Stimulated activated CD8-positive, alpha-beta memory T cell treated with anti-CD3 and anti-CD28 coated beads, Interleukin-4, amount 100 ng/mL, for 48 hours (primary cell): ENCODE measurements around the gene DLX4.

ENCODE experiments used
- DNase-seq: peaks from one replicate; pipeline ENCODE4 v3.0.0-alpha.2; 2020

DLX4 gene

GRCh38 chr17:49949634-49950033 lies 19.4 kb upstream of the DLX4 start:
- no peak for DNase-seq

DNA sequence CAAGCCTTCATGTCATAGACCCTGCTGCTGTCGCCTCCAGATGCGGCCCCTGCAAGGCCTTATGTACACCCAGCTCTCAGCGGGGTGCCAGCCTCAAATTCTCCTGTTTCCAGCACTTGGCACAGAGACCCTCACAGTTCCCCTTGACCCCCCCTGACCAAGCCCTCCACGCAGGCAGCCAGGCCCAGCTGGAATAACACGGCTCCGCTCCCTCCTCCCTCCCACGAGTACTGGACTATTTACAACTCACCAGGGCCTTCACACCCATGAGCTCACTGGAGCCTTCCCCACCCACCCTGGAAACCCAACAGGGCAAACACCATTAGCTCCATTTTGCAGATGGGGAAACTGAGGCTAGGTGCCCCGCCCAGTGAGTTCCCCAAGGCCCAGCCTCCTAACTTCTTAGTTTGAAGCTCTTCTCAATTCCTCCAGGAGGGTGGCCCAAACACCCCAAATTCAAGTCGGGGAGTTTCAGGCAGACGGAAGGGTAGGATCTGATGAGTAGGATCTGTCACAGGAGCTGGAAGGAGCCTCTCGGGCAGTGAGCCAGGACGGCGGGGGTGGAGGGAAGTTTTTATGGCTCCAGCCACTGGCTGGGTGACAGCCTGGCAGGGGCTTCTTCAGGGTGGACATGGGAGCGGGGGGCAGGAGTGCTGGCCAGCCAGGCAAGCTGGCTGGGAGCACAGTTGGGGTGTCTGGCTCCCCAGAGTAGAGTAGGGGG lies 17.5 kb upstream of the DLX4 start:
- DNase-seq: no peak

GRCh38 chr17:49952209-49952911 lies 16.6 kb upstream of the DLX4 start:
- DNase-seq: peak; percentile 91

DNA sequence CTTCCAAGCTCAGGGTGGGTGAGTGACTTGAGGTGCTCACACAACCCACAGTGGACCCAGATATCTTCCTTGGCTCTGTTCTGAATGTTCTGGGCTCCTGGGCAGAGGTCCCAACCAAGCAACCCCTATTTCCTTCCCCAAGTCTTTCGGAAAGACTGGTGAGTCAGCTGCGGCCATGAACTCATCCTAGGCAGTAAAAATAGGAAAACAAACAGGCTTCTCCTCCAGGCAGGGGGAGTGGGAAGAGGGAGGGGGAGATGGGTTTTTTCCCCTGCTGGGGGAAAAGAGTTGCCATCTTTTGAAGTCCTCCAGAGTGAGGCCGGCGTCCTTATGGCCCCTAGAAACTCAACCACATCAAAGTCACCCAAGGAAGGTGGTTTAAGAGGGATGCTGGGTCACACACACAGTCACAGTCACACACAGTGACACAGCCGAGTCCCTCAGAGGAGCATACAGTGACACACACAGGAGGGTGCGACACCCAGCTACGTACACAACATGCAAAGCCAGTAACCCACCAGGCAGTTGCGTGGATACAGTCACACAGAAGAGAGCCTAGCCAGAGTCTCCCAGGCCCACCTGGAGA lies 16.0 kb upstream of the DLX4 start:
- DNase-seq: no peak

GRCh38 chr17:49955157-49955556 lies 13.8 kb upstream of the DLX4 start:
- DNase-seq: no peak

- no peak for DNase-seq
Observed at GRCh38 chr17:49956780-49957179, 12.2 kb upstream of the DLX4 start.

DNA sequence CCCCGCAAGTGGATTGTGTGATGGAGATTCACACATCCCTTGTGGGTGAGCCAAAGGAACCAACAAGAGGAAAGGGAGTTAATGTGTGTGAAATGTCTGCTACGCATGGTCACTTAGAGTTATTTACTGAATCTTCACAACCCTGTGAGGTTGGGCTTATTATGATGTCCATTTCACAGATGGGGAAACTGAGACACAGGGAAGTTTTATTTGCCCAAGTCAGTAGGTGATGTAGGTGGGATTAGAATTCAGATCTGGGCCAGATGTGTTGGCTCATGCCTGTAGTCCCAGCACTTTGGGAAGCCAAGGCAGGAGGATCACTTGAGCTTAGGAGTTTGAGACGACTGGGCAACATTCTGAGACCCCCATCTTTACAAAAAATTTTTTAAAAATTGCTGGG lies 11.6 kb upstream of the DLX4 start:
- no peak for DNase-seq

GRCh38 chr17:49958723-49959122 lies 10.3 kb upstream of the DLX4 start:
- DNase-seq: no peak

DNA sequence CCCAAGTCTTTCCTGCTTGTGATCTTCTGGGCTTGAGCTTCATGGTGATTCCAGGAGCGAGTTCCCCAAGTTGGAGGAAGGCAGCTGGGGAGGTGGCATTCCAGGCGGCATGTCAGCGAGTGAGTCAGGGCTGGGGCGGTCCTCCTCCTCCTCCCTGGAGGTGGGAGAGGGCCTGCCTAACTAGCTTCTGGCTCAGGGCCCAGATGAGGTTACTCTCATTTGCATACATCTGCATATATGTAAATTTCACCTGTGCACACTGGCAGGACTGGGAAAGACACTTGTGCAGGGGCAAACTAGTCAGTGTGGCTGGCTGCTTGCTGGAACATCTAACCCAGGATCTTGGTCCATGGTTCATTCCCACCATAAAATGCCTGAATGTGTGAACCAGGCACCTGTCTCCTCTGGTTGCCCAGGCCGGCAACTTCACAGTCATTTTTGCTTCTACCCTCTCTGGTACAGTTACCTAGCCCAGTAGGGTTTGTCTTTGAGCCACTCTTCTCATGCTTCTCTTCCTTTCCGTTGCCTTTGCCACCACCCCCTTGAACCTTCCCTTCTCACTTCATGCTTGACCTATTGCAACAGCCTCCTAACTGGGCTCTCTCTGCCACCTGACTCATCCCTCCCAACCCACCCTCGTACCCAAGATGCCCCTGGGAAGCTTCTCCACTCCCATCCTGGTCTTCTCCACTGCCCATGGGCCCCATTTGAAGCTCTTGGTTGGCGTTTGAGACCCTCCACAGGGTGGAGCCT lies 9.6 kb upstream of the DLX4 start:
- no peak for DNase-seq

GRCh38 chr17:49962599-49963308 lies 6.2 kb upstream of the DLX4 start:
- DNase-seq: no peak

GRCh38 chr17:49963309-49963625 lies 5.7 kb upstream of the DLX4 start:
- DNase-seq: no peak

GRCh38 chr17:49963626-49964302 lies 5.2 kb upstream of the DLX4 start:
- DNase-seq: no peak

GRCh38 chr17:49964303-49964768 lies 4.7 kb upstream of the DLX4 start:
- DNase-seq: no peak

DNA sequence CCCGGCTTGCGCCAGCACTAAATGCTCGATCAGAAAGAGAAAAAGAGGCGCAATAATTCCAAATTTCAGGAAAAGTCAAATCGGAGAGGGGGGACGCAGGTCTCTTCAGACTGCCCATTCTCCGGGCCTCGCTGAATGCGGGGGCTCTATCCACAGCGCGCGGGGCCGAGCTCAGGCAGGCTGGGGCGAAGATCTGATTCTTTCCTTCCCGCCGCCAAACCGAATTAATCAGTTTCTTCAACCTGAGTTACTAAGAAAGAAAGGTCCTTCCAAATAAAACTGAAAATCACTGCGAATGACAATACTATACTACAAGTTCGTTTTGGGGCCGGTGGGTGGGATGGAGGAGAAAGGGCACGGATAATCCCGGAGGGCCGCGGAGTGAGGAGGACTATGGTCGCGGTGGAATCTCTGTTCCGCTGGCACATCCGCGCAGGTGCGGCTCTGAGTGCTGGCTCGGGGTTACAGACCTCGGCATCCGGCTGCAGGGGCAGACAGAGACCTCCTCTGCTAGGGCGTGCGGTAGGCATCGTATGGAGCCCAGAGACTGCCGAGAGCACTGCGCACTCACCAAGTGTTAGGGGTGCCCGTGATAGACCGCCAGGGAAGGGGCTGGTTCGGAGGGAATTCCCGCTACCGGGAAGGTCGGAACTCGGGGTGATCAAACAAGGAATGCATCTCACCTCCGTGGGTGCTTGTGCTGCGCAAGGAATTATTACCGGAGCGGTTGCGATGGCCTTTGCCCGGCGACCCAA lies 4.0 kb upstream of the DLX4 start:
- peak; percentile 53 for DNase-seq

DNA sequence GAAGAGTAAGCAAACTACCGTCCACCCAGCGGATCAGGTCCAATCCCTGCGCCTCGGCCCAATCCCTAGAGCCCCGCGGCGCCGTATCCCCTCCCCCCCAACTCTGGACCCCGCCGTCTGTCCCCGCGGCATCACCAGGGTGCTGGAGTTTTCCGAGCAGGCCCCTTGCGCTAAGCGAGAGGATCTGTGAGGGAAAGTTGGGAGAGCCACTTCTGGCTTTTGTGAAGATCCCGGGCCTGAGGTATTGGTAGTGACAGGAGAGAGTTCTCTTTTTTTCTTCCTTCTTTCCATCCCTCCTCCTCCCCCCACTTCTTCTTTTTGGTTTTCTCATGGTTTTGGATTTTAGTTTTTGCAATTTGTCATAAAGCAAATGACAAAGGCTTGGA lies 3.5 kb upstream of the DLX4 start:
- no peak for DNase-seq

GRCh38 chr17:49966767-49967166 lies 2.2 kb upstream of the DLX4 start:
- no peak for DNase-seq

DNA sequence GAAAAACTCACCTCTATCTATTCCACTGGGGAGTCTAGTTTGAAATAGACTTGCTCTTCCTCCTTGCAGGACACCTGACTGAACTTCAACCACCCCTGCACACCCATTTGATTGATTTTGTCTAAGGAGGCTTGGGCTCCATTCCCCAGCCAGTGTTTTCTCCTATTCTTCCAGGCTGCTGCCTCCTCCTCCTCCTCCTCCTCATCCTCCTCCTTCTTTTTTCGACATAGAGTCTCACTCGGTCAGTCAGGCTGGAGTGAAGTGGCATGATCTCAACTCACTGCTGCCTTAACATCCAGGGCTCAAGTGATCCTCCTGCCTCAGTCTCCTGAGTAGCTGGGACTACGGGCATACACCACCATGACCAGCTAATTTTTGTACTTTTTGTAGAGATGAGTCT lies 1.8 kb upstream of the DLX4 start:
- DNase-seq: no peak

DNA sequence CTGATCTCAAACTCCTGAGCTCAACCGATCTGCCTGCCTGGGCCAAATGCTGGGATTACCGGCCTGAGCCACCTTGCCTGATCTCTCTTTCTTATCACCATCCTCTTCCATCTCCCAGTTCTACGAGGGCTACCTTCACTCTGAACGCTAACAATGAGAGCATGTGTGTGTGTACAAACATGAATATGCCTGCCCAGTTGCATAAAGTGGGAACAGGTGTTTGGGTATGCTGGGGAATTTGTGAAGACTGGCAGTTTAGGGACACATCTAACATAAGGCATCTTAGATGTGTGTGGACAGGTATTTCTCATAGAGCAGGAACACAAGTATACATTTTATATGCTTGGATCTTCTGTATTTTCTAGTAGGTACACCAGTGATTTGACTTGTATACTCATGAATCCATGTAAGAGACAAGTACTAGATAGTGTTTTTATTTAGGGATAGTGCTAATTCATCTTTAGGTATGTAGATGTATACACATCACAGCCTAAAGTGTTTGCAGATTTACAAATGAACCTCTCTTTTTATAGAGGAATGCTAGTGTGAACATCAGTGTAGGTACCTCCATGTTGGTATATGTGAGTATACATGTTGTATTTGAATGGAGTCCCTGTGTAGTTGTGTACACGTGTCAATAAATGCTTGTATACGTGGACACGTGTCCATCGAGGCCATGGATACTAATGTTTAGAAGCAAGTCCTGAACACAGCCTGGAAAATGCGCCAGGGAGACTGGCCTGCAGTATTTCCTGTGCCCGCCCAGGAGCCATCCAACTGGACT lies 1.2 kb upstream of the DLX4 start:
- DNase-seq: no peak

DNA sequence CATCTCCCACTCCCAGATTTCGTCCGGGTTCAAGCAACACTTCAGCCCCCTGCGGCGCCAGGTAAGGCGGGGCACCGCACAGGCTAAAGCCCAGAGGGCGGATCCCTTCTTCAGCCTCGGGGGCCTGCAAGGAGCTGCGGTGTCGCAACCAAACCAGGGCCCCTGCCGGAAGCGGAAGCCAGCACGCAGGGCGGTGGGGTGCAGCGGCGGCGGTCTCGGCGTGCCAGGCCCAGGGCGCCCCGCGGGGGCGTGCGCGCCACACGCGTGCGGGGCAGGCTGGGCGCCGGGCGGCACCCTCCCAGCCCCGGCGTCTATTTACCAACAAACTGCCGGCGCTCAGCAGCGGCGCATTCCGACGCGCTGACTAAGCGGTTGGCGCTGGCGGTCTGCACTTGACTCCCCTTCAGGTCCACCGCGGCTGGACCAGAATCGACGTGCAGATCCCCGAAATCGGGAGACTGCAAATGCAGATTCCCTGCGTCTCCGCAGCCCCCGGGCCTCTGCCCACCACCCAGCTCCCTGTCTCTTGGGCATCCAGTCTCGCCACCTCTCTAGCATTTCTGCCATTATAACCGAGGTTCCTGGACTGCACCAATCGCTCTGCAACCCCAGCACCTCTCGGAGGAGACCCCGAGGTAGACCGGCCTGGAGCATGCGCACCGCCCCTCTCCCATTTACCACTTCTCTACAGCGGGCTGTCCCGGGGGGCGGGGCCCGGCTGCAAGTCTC lies 421 bp upstream of the DLX4 start:
- DNase-seq: peak; percentile 83

DNA sequence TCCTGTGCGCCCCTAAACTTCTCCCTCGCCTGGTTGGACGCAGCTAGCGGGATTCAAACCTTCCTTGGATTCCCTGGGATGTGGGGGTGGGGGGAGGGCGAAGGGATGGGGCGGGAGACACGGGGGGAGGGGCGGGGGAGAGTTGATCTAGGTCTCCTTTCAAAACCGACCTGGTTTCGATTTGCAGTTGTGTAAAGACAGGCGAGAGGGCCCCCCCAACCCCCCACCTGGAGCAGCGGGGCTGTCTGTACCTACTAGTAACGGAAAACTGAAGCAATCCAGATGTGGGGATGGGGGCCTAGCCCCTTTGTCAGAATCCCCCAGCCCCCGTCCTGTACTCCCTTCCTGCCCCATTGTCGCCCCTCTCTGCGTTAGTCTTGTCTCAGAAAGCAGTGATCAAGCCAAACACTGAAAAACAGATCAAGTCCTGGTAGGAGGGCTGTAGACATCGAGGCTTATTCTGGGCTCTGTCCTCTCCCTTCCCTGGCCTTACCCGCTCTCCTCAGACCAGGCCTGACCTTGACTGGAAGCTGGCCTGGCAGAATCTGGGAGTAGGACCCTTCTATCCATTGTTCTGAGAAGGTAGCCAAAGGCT lies 902 bp downstream of the DLX4 start:
- no peak for DNase-seq
